Hematopoietic multipotent progenitor cell treated with erythropoietin and hydrocortisone succinate and interleukin-3 and kit ligand, for 4 days (in vitro differentiated cells): ENCODE results near the gene SEC14L3.

Experiments used
- DNase-seq: peaks from one replicate; pipeline ENCODE4 v3.0.0-alpha.2; 2015

Gene SEC14L3

GRCh38 chr22:30471616-30472318 lies at the start of gene SEC14L3:
TSS of gene SEC14L3 (minus strand) at chr22:30472017. CDS start at chr22:30471958, 59 bp downstream.
- no peak for DNase-seq

- DNase-seq: no peak
Observed at GRCh38 chr22:30519842-30520425, 48.1 kb upstream of the SEC14L3 start.

DNA sequence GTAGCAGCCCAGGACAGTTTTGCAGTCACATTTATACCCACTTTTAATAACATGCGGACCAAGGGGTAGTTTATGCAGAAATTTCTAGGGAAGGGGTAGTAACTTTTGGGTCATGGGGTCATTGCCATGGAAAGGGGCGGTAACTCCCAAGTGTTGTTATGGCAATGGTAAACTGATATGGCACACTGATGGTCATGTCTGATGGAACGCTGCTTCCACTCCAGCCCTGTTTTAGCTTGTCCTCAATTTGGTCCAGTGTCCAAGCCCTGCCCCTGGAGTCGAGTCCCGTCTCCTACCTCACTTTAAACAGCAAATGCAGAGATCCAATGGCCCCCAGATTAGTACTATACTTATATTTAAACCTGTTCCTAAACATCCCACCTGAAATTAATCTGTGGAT lies 44.9 kb upstream of the SEC14L3 start:
- DNase-seq: no peak

DNA sequence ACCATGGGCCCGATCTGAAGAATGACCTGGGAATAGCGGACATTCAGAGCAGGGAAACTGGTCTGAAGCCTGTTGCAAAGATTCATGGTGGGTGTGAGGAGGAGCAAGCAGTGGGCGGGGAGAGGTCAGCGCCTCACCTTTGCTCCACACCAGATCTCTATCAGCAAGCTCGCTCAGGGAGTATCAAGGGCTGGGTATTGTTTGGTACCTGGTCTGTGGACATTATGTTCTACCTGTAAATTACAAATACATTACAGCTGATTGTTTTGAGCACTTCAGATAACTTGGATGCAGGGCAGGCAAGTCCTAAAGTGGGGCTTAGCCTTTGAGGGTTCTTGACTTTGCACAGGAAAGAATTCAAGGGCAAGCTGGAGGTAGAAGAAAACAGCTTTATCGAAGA lies 44.5 kb upstream of the SEC14L3 start:
- DNase-seq: no peak

GRCh38 chr22:30514252-30514651 lies 42.4 kb upstream of the SEC14L3 start:
- no peak for DNase-seq

DNA sequence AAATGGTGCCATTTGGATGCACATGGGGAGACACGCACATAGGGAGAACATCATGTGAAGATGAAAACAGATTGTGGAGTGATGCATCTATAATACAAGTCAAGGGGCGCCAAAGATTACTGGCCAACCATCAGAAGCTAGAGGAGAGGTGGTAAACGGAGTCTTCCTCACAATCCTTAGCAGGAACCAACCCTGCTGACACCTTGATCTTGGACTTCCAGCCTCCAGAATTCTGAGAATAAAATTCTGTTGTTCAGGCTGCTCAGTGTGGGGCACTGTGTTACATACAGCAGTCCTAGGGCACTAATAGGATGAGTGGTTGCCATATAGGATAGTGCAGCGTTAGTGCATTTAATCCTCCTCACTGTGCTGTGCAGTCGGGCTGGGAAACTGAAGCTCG lies 41.6 kb upstream of the SEC14L3 start:
- DNase-seq: no peak

GRCh38 chr22:30511911-30512310 lies 40.1 kb upstream of the SEC14L3 start:
- no peak for DNase-seq

- no peak for DNase-seq
Observed at GRCh38 chr22:30511109-30511508, 39.3 kb upstream of the SEC14L3 start.

DNA sequence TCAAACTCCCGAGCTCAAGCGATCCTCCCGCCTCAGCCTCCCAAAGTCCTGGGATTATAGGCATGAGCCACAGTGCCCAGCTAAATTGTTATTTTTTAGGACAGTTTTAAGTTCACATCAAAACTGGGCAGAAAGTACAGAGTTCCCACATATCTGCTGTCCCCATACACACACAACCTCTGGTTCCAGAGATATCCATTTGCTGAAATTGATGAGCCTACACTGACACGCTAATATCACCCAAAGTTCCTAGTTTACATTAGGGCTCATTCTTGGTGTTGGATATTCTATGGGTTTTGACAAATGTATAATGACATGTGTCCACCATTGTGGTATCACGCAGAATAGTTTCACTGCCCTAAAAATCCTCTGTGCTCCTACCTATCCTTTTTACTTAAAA lies 36.4 kb upstream of the SEC14L3 start:
- no peak for DNase-seq

- no peak for DNase-seq
Observed at GRCh38 chr22:30507670-30508069, 35.9 kb upstream of the SEC14L3 start.

DNA sequence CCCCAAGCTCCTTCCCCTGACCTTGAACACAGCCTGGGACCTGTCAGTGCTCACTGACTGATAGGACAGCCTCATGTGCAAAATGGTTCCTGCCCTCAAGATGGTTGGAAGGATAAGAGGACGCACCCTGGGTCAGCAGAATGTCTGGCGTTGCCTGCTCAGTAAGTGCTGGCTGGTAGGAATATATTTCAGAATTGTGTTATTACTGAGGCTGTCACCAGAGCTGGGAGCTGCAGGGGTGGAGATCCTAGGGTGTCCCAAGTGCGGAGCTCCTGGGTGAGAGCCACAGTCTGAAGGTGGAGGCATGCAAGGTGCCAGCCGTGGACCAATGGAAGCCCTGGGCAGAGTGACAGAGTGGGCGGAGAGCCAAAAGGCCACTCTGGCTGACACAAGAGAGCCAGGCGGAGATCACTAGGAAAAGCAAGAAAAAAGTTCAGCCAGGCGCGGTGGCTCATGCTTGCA lies 34.7 kb upstream of the SEC14L3 start:
- DNase-seq: peak; percentile 89

DNA sequence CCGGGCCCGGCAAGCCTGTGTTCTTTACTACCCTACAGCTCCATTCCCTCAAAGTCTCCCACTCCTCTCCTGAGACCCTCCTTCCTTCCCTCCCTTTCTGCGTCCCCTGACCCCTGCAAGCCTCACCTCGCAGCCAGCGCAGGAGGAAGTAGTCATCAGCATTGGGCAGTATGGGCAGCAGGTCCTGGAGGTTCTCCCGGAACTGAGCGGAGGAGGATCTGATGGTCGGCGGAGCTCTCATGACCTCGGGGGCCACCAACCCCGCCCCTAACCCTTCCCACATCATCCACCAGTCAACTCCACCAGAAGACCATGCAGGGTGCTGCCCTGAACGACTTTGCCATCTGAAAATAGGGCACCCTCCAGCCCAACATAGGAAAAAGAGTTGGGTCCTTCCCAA lies 31.7 kb upstream of the SEC14L3 start:
- DNase-seq: no peak

GRCh38 chr22:30502911-30503310 lies 31.1 kb upstream of the SEC14L3 start:
- no peak for DNase-seq

DNA sequence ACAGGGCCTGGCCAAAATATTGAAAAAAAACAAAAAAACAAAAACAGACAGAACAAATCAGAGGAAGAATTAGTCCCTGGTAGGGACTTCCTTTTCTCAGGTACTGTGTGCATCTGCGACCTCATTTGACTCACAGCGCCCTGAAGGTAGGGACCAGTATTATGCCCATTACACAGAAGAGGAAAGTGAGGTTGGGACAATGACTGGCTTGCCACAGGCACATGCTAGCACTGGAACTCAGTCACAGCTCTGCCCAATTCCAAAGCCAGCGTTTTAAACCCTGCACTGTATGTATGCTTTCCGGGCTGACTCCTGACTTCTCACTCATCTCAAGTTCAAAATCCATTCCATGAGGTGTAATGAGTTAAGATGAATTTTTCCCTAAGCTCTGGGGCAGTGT lies 30.3 kb upstream of the SEC14L3 start:
- DNase-seq: no peak

GRCh38 chr22:30500628-30501027 lies 28.8 kb upstream of the SEC14L3 start:
- no peak for DNase-seq

DNA sequence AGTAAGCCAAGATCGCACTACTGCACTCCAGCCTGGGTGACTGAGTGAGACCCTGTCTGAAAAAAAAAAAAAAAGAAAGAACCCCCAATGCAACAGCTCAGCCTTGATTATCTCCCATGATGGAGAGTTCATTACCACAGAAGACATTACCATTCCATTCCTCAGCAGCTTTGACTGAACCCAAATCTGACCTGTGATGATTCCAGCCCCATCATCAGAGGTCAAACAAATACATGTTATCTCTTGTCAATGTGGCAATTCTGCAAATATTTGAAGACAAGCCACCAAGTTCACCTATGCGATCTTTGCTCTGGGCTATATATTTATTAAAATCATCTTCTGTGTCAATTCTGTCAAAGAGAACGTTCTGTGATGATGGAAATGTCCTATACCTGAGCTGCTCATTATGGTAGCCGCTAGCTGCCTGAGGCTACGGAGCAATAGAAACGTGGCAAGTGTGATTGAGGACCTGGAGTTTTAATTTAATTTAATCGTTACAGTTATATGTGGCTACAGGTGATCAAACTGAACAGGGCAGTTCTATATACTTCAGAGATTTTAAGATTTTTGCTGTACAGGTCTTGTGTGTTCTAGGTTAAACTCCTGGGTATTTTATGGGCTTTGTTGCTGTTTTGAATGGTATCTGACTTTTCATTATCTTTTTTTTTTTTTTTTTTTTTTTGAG lies 25.8 kb upstream of the SEC14L3 start:
- no peak for DNase-seq

DNA sequence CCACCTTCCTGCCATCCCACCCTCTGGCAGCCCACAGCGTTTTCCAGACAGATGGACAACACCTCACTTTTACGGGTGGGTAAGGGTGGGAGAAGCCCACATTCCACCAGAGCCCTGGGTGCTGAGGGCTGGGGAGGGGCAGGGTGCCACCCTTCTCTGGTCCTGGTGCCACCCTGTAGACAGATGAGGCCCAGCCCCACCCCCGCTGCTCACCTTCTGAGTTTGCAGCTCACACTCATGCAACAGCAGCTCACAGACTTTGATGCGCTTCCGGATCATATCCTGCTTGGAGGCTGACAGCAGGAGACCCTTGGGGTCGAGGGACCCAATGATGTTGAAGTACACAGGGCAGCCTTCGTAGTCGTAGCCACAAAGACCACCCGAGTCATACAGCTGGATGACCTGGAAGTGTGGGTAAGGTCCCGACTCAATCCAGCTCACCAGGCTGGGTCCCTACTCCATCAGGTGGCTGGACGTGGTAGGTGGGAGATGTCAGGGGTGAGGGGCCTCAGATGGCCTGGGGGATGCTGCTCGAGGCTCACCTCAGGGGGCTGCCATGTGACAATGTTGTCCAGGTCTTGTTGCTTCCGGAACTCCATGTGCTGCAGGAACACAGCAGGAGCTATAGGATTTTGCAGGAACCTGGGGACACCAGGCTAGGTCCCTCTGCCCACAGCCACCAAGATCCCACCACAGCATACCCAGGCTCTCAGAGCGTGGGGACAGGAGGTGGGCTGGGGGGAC lies 23.4 kb upstream of the SEC14L3 start:
- DNase-seq: no peak

DNA sequence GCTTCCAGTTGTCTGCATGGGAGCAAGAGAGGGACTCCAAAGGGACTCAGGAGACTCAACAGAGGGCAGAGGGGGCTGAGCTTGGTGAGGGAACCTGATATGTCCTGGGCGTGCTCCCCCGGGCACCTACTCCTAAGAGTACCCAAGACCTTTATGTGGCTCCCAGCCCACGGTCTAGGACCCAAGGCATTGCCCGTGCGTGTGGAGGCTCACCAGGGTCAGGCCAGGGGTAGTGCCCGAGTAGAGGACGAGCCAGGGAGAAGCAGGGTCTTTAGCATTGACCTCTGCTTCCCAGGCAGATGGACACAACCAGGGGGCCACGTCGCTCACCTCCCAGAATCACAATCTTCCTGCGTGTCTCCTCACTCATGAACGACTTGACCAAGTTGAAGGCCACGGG lies 20.3 kb upstream of the SEC14L3 start:
- DNase-seq: no peak

DNA sequence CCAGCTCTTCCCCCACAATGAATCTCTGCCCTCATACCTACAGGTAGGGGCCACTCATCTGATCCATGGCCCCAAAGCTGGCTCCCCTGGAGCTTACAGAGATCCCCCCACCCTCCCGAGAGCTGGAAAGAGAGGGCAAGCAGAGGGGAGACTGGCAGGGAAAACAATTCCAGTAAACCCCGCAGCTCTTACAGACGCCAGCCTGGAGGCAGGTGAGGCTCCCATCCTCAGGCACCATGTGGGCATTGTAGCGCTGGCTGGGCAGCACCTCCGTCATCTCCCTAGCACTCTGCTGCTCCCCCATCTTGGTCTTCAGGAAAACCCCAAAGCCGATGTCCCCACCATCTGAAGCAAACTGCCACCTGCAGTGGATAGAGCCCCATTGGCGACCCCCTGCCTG lies 19.6 kb upstream of the SEC14L3 start:
- DNase-seq: no peak

GRCh38 chr22:30490399-30490798 lies 18.6 kb upstream of the SEC14L3 start:
- DNase-seq: no peak

DNA sequence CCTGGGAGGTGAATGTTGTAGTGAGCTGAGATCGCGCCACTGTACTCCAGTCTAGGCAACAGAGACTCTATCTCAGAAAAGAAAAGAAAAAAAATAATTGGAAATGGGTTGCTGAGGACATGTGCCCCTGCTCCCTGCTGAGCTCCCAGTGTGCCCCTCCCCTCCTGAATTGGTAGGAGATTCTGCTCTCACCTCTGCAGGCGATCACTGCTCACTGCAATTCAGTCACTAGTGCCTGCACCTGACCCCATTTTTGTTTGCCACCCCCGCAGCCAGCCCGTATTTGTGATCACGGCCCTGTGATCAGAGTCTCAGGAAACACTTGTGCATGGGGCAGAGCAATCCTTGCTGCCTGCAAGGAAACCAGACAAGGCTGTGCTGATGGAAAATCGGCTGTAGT lies 16.3 kb upstream of the SEC14L3 start:
- DNase-seq: no peak

GRCh38 chr22:30486661-30487115 lies 14.9 kb upstream of the SEC14L3 start:
- DNase-seq: no peak

GRCh38 chr22:30486118-30486517 lies 14.3 kb upstream of the SEC14L3 start:
- no peak for DNase-seq
